ENCODE measurements around the gene MAP3K7CL. TPM values are rescaled to one million over a fixed set of nuclear protein-coding genes. Genes with fewer than 3 reads are reported as not detected.

MAP3K7CL gene
- total and polyA plus RNA-seq, 8 donors, result 2.0 to 7.3 (median 3.0) TPM

GRCh38 chr21:29189353-29189752 is 58.9 kb downstream of the MAP3K7CL start:
- Histone ChIP-seq H3K9me3 (no peaks in the 10 kb centered on the region), H3K27me3 (no peaks in the 10 kb centered on the region), H3K27ac (no peak overlapping the region), H3K36me3 (no peaks in the 10 kb centered on the region), H3K4me1 (peaks cover 0 to 19% (median 4%) of the 10 kb centered on the region in 3 donors), H3K4me3 (no peak overlapping the region)
- WGBS, 2 donors, result 94% methylated on average over 2 of the region's 2 CpGs
- TF ChIP-seq, protein P1, sequence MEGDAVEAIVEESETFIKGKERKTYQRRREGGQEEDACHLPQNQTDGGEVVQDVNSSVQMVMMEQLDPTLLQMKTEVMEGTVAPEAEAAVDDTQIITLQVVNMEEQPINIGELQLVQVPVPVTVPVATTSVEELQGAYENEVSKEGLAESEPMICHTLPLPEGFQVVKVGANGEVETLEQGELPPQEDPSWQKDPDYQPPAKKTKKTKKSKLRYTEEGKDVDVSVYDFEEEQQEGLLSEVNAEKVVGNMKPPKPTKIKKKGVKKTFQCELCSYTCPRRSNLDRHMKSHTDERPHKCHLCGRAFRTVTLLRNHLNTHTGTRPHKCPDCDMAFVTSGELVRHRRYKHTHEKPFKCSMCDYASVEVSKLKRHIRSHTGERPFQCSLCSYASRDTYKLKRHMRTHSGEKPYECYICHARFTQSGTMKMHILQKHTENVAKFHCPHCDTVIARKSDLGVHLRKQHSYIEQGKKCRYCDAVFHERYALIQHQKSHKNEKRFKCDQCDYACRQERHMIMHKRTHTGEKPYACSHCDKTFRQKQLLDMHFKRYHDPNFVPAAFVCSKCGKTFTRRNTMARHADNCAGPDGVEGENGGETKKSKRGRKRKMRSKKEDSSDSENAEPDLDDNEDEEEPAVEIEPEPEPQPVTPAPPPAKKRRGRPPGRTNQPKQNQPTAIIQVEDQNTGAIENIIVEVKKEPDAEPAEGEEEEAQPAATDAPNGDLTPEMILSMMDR (IDR thresholded peaks at IDR 0.05), result no peak
- ATAC-seq (no peak), DNase-seq (no peak), FAIRE-seq (no peak)
- intact Hi-C loops (cut with DNase I), result no loop called here

- no peak for FAIRE-seq
- no peak for ATAC-seq
- H3K27ac ChIP-seq, result no peak overlapping the region
Observed at GRCh38 chr21:29190923-29191331, 60.5 kb downstream of the MAP3K7CL start.

DNA sequence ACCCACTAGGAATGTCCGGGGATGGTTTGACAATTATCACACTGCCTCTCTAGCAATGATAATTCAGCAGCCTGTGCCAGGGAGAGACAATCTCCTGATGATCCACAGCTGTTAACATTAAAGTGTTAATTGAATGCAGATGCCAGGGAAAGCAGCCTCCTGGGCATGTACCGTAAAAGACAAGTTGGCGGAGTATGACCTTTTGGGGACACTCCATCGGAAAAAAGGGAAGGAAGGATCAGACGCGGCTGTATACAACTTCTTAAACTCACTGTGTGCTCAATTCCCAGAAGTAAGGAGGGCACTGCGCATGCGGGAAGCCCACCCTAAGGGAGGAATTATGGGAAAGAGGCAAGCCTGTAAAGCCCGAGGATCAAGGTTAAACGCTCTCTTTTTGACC is 62.6 kb downstream of the MAP3K7CL start:
- intact Hi-C loops (cut with DNase I), result no loop called here
- FAIRE-seq, result no peak
- no peak overlapping the region for H3K27ac ChIP-seq
- 72 to 78% methylated on average over 10 of the region's 10 CpGs for WGBS, 2 donors
- no peak for DNase-seq
- ATAC-seq, result no peak
- no peaks in the 10 kb centered on the region for H3K27me3 ChIP-seq
- H3K9me3 ChIP-seq, result no peaks in the 10 kb centered on the region
- peaks cover 7 to 22% (median 17%) of the 10 kb centered on the region in 3 donors for H3K4me1 ChIP-seq
- TF ChIP-seq, protein P1 (IDR thresholded peaks at IDR 0.05), result no peak
- no peaks in the 10 kb centered on the region for H3K36me3 ChIP-seq
- no peak overlapping the region for H3K4me3 ChIP-seq

More at GRCh38 chr21:29190923-29191331, 60.5 kb downstream of the MAP3K7CL start:
- H3K4me3 ChIP-seq, result no peak overlapping the region
- intact Hi-C loops (cut with DNase I), result no loop called here
- 82 to 94% methylated on average over 2 of the region's 2 CpGs for WGBS, 2 donors
- H3K27me3 ChIP-seq, result no peaks in the 10 kb centered on the region
- no peak for DNase-seq
- no peaks in the 10 kb centered on the region for H3K36me3 ChIP-seq
- TF ChIP-seq, protein P1 (IDR thresholded peaks at IDR 0.05), result no peak
- no peaks in the 10 kb centered on the region for H3K9me3 ChIP-seq
- peaks cover 6 to 22% (median 19%) of the 10 kb centered on the region in 3 donors for H3K4me1 ChIP-seq

DNA sequence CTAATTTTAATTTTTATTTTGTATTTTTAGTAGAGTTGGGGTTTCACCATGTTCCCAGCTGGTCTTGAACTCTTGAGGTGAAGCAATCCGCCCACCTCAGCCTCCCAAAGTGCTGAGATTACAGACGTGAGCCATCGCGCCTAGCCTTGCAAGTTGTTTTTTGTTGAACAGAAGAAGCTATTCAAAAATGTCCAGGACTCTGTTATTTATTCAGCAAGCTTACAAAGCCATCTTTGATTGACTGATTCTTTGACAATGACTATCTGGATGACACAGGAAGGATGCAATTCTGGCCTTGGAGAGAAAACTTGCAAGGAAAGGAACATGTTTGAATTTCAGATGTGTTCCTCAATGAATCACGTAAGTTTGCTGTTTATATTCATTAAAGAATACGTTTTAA is 63.5 kb downstream of the MAP3K7CL start:
- Histone ChIP-seq H3K4me1 (peaks cover 7 to 22% (median 16%) of the 10 kb centered on the region in 3 donors), H3K27me3 (no peaks in the 10 kb centered on the region), H3K9me3 (no peaks in the 10 kb centered on the region), H3K4me3 (no peak overlapping the region), H3K27ac (peak overlapping the region in 1 of 4 donors; percentile 76), H3K36me3 (no peaks in the 10 kb centered on the region)
- no peak for ATAC-seq
- DNase-seq, result no peak
- TF ChIP-seq, protein P1 (IDR thresholded peaks at IDR 0.05), result no peak
- WGBS, 2 donors, result 60 to 62% methylated on average over 6 of the region's 6 CpGs
- FAIRE-seq, result no peak
- intact Hi-C loops (cut with DNase I), result no loop called here

GRCh38 chr21:29194342-29194741 is 63.9 kb downstream of the MAP3K7CL start:
- no peak overlapping the region for H3K4me3 ChIP-seq
- 29 to 30% methylated on average over 3 of the region's 3 CpGs for WGBS, 2 donors
- DNase-seq (no peak), ATAC-seq (no peak), FAIRE-seq (no peak)
- intact Hi-C loops (cut with DNase I), result no loop called here
- H3K36me3 ChIP-seq, result no peaks in the 10 kb centered on the region
- H3K9me3 ChIP-seq, result no peaks in the 10 kb centered on the region
- H3K27me3 ChIP-seq, result no peaks in the 10 kb centered on the region
- H3K4me1 ChIP-seq, result peaks cover 7 to 22% (median 16%) of the 10 kb centered on the region in 3 donors
- peak overlapping the region in 1 of 4 donors; percentile 76 for H3K27ac ChIP-seq
- TF ChIP-seq, protein P1 (IDR thresholded peaks at IDR 0.05), result no peak
